NCI-H526 (cell line): ENCODE data around the gene ATRN.
A peak's percentile ranks its signal among the peaks of the same experiment; 100 is the strongest.

ENCODE experiments used
- DNase-seq, 2 experiments: peaks; one replicate each; lab custom pipeline; 2025; lab: John Stamatoyannopoulos, UW

The ATRN gene

DNA sequence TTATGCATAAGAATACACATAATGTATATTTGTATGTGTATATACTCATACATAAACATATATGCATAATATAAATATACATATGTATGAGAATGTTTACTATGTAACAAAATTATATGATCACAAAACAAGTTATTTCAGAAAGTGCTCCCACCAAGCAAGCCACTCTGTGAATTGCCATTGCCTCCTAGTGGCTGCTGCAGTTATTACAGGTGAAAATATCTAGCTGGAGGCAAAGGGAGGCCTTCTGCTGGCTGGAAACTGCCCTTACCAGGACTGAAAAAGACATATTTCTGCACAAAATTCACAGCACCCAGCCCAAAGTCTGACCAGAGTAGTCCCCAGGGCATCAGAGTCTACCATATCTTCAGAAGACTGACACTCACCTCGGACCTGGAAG, 225.4 kb downstream of the ATRN start:
- peak; percentile 16 to 50 for DNase-seq

DNA sequence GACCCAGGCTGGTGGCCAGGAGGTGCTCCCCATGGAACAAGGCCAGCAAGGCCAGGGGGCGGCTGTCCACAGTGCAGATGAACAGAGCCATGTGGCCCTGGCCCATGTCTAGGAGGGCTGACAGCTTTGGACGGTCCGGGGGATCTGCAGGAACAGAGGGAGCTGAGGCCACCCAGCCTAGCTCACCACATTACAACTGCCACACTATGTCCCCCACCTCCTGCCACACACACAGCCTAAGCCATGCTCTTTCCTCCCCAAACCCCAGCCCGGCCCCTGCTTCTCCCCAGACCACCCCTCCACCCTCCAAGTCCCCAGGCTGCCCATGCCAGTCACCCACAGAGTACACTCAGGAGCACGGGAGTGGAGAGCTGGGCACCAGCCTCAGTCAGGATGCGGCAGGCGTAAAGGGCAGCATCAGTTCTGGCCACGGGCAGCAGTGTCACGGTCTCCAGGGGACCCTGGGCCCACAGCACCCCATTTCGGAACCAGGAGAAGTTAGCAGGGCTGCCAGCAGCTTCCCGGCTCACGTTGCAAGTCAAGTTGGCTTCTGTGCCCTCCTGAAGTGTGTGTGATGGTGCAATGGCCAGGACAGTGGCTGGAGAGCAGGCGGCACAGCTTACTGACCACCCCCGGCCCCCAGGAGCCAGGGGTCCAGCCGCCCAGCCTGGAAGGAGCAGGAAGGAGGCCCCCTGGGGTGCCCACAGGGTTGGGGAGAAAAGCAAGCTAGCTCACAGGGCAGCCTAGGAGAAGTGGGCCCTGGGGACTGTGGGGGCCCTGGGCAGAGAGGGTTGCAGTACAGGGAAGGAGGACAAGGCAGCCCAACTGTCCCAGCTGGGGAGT, 226.1 kb downstream of the ATRN start:
- no peak for DNase-seq

DNA sequence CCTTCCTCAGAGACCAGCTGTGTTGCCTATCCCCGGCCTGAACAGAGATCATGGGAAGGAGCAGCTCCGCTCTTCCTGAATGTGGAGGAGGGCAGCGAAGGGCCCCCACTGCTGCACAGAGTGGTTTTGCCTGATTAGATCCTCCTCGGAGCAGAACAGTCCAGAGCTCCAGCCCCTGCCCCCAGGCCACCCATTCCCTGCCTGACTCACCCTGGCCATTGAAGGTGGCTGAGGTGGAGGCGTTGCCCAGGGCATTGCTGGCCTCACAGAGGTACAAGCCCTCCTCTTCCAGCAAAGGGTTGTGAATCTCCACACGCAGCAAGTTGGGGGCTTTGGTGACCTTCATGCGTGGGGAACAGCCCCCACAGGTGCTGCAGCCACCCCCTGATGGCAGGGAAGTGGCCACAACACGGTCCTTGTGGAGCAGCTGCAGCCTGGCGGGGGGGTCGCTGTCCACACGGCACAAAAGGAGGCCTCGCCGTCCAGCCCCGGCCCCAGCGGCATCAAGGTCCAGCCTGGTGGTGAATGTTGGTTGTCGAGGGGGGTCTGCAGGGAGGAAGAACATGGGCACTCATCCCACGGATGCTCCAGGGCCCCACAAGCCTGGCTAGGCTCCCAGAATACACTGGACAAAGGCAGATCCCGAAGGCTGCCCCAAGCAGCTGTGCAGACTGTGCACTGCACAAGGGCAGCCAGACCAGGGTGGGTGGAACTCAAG, 226.9 kb downstream of the ATRN start:
- no peak for DNase-seq

DNA sequence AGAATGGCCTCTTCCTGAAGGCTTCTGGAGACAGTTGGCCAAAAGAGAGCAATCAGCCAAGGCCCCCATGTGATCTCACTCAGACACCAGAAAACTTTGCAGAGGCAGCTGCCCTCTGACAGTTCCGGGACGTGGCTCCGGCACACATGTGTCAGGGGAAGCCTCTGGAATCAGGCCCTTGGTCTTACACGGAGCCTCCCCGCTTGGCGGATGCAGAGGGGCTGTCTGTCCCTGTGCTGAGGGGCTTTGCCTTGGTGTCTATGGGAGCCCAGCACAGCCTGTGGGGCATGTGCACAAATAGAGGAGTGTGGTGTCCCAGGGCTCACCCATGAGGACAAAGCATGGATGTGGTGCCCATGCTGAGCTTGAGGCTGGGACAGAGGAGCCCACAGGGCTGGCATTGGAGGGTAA, 227.8 kb downstream of the ATRN start:
- DNase-seq = no peak

DNA sequence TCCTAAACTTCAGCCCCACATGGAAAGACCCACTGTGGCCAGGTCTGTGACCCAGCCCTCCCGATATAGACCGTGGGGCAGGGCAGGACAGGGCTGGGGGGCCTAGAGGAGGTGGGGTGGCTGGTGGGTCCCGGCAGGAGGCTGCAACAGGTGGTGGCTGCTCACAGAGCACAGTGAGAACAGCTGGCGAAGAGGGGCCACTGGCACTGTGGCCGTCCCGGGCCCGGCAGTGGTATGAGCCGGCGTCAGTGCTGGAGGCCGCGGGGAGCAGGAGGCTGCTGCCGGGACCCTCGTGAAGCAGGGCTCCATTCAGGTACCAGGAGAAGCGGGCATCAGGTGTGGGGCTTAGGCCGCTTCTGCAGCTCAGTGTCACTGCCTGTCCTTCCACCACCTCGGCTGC, 228.2 kb downstream of the ATRN start:
- DNase-seq = no peak
